GM18907 (cell line): ENCODE results near the gene CCNY.

Experiments
- ATAC-seq: cut with Tn5 transposase; IDR thresholded peaks from one replicate; pipeline ENCODE4 v1.9.1; 2021; ENCODE audit warnings: mild to moderate bottlenecking, moderate library complexity; ENCODE audit not compliant: unreplicated experiment

The CCNY gene

GRCh38 chr10:35467186-35467585 is 130.9 kb downstream of the CCNY start:
- no peak for ATAC-seq

GRCh38 chr10:35470248-35470924 is 134.1 kb downstream of the CCNY start:
- no peak for ATAC-seq

- no peak for ATAC-seq
These were observed 134.6 kb downstream of the CCNY start for GRCh38 chr10:35470925-35471315.

GRCh38 chr10:35471435-35471834 is 135.1 kb downstream of the CCNY start:
- ATAC-seq = no peak

- no peak for ATAC-seq
These were observed 143.8 kb downstream of the CCNY start for GRCh38 chr10:35480142-35480541.

- ATAC-seq = no peak
These were observed 145.1 kb downstream of the CCNY start for GRCh38 chr10:35481413-35481812.

- ATAC-seq = no peak
These were observed 150.1 kb downstream of the CCNY start for GRCh38 chr10:35486297-35486990.

- no peak for ATAC-seq
These were observed 151.2 kb downstream of the CCNY start for GRCh38 chr10:35487336-35488034.

- ATAC-seq = no peak
These were observed 151.9 kb downstream of the CCNY start for GRCh38 chr10:35488228-35488627.

GRCh38 chr10:35492386-35493195 is 156.3 kb downstream of the CCNY start:
- no peak for ATAC-seq

GRCh38 chr10:35493196-35494118 is 157.1 kb downstream of the CCNY start:
- ATAC-seq = no peak

- peak; percentile 63 for ATAC-seq
These were observed 159.3 kb downstream of the CCNY start for GRCh38 chr10:35495521-35496119.

GRCh38 chr10:35497909-35498308 is 161.6 kb downstream of the CCNY start:
- ATAC-seq = no peak

- peak; percentile 60 for ATAC-seq
These were observed 162.4 kb downstream of the CCNY start for GRCh38 chr10:35498693-35499092.

GRCh38 chr10:35501923-35502322 is 165.6 kb downstream of the CCNY start:
- no peak for ATAC-seq

GRCh38 chr10:35502692-35503091 is 166.4 kb downstream of the CCNY start:
- ATAC-seq = no peak

GRCh38 chr10:35503578-35503977 is 167.3 kb downstream of the CCNY start:
- no peak for ATAC-seq

- ATAC-seq = no peak
These were observed 167.8 kb downstream of the CCNY start for GRCh38 chr10:35504132-35504531.

- no peak for ATAC-seq
These were observed 169.0 kb downstream of the CCNY start for GRCh38 chr10:35505241-35505873.
